K562 (cell line): ENCODE results near the gene COX7A1. TPM values are rescaled to one million over a fixed set of nuclear protein-coding genes. Genes with fewer than 3 reads are reported as not detected.

Experiments used
- ATAC-seq: fragments of 200-7000 bp; cut with Tn5 transposase; 3 replicates; pipeline ENCODE4 v1.9.1; 2020; ENCODE audit warnings: moderate library complexity
- BruUV-seq: library from RNA; stranded (reverse); fragments of 400-500 nt; replicated peaks from 2 replicates; lab custom pipeline; 2021; lab: Mats Ljungman, UMichigan
- CTCF ChIA-PET: fragments of 300-600 bp; formaldehyde crosslinking; extraction: SDS; loops from one replicate; lab custom pipeline; 2021; ENCODE audit warnings: low intra/inter-chr PET ratio; lab: Yijun Ruan, JAX
- POLR2A ChIA-PET: fragments of 300-600, 350-650 bp; sonication (Branson Sonifier 250); formaldehyde crosslinking; extraction: SDS; loops from one replicate; lab custom pipeline; 2021; ENCODE audit warnings: antibody characterized with exemption, inconsistent platforms; lab: Yijun Ruan, JAX
- DNase-seq, 4 experiments: peaks; one replicate each; pipeline versions ENCODE4 v3.0.0 to v3.0.0-alpha.2; 2011 to 2018; ENCODE audit warnings: low spot score in 3 of 4, mixed read lengths in 3 of 4; ENCODE audit errors: extremely low read depth in 1 of 4
- FAIRE-seq: peaks from 2 replicates; lab custom pipeline; 2011; peaks lifted over from hg19 to GRCh38; lab: Jason Lieb, UNC
- H2AFZ ChIP-seq: 2 replicates; pipeline ENCODE4 v1.6.0; 2011; ENCODE audit warnings: low read depth, low read length, control low read depth, inconsistent platforms
- H3K27ac ChIP-seq: fragments of 200-600 bp; 3 replicates; pipeline ENCODE4 v1.8.0; 2011; ENCODE audit warnings: low read depth, mild to moderate bottlenecking, control low read depth, inconsistent platforms, low read length, moderate library complexity, mixed read lengths; ENCODE audit errors: extremely low read depth
- H3K27me3 ChIP-seq, 2 experiments: fragments of 300-600 bp in 1 of 2; 2 replicates in 1 of 2; 3 replicates in 1 of 2; pipeline versions ENCODE4 v1.6.0 to v1.8.0; 2011; ENCODE audit warnings: inconsistent platforms in 2 of 2, low read length in 2 of 2, mild to moderate bottlenecking in 1 of 2, mixed read lengths in 1 of 2, moderate library complexity in 1 of 2; ENCODE audit not compliant: control insufficient read depth in 2 of 2, insufficient read depth in 2 of 2
- H3K36me3 ChIP-seq: fragments of 300-600 bp; 3 replicates; pipeline ENCODE4 v1.8.0; 2011; ENCODE audit warnings: mild to moderate bottlenecking, low read length, inconsistent platforms; ENCODE audit not compliant: control insufficient read depth, insufficient read depth
- H3K4me1 ChIP-seq, 2 experiments: fragments of 200-600 bp in 1 of 2; replicated peaks in 1 of 2; 2 replicates in 1 of 2; 3 replicates in 1 of 2; pipeline versions ENCODE4 v1.5.1 to v1.8.0; 2011; ENCODE audit warnings: inconsistent platforms in 2 of 2, low read length in 2 of 2, mild to moderate bottlenecking in 1 of 2, mixed read lengths in 1 of 2, moderate library complexity in 1 of 2; ENCODE audit not compliant: control insufficient read depth in 2 of 2, insufficient read depth in 2 of 2
- H3K4me2 ChIP-seq: 2 replicates; pipeline ENCODE4 v1.6.1; 2011; ENCODE audit warnings: low read length, control low read depth, inconsistent platforms, mixed read lengths; ENCODE audit not compliant: insufficient read depth
- H3K4me3 ChIP-seq: fragments of 200-600 bp; sonication (generic), shearing (Covaris generic); 2 replicates; pipeline ENCODE4 v1.5.1; 2016; ENCODE audit warnings: control low read depth, inconsistent platforms
- H3K79me2 ChIP-seq: fragments of 200-600 bp; 3 replicates; pipeline ENCODE4 v1.8.0; 2011; ENCODE audit warnings: low read length, inconsistent platforms; ENCODE audit not compliant: control insufficient read depth, insufficient read depth
- H3K9ac ChIP-seq, 2 experiments: 2 replicates each; pipeline versions ENCODE4 v1.6.0 to v1.6.1; 2011; ENCODE audit warnings: low read depth in 2 of 2, low read length in 2 of 2, control low read depth in 1 of 2, inconsistent platforms in 1 of 2, mild to moderate bottlenecking in 1 of 2, mixed read lengths in 1 of 2; ENCODE audit not compliant: insufficient read depth in 1 of 2
- H3K9me1 ChIP-seq: one replicate; pipeline ENCODE4 v1.6.0; 2011; ENCODE audit warnings: inconsistent platforms, mild to moderate bottlenecking, low read length, moderate library complexity; ENCODE audit not compliant: control insufficient read depth, insufficient read depth
- H3K9me3 ChIP-seq: replicated peaks from 2 replicates; pipeline ENCODE4 v1.5.1; 2011; ENCODE audit warnings: low read depth, low read length, inconsistent platforms; ENCODE audit not compliant: control insufficient read depth, insufficient read depth
- H4K20me1 ChIP-seq: replicated peaks from 2 replicates; pipeline ENCODE4 v1.6.1; 2011; ENCODE audit warnings: low read length, inconsistent platforms, mixed read lengths; ENCODE audit not compliant: control insufficient read depth, insufficient read depth
- CXXC5 ChIP-seq: fragments of 250-450 bp; sonication (Bioruptor Pico); IDR thresholded peaks from 2 replicates; pipeline ENCODE4 v1.8.0; 2022; ENCODE audit warnings: inconsistent platforms, mild to moderate bottlenecking, moderate library complexity
- FUS ChIP-seq: fragments of 200-400 bp; formaldehyde crosslinking; optimal IDR thresholded peaks from 2 replicates; pipeline ENCODE3; 2017; ENCODE audit warnings: low read depth, low read length
- HNRNPUL1 ChIP-seq: fragments of 200-400 bp; formaldehyde crosslinking; IDR thresholded peaks from 2 replicates; pipeline ENCODE4 v1.6.1; 2017; ENCODE audit warnings: low read length
- POLR2AphosphoS2 ChIP-seq: IDR thresholded peaks from 2 replicates; pipeline ENCODE4 v1.6.1; 2012; ENCODE audit warnings: low read length, improper control_type of control experiment
- PTTG1 ChIP-seq: fragments of 450-650 bp; IDR thresholded peaks from 2 replicates; pipeline ENCODE4 v1.6.1; 2016; ENCODE audit warnings: low read depth, mild to moderate bottlenecking, missing genetic modification characterization, missing compliant biosample characterization
- RFX7 ChIP-seq: fragments of 250-450 bp; sonication (Bioruptor Pico); IDR thresholded peaks from 2 replicates; pipeline ENCODE4 v1.5.1; 2021; ENCODE audit warnings: mild to moderate bottlenecking
- SAP30 ChIP-seq: fragments of 200-600 bp; sonication (generic); IDR thresholded peaks from 2 replicates; pipeline ENCODE4 v1.6.1; 2012; ENCODE audit warnings: borderline replicate concordance, low read depth, mild to moderate bottlenecking, moderate library complexity, low read length, control low read depth, inconsistent platforms; ENCODE audit not compliant: insufficient read depth, poor library complexity, severe bottlenecking
- SMARCC2 ChIP-seq: fragments of 450-650 bp; IDR thresholded peaks from 2 replicates; pipeline ENCODE4 v1.6.1; 2017; ENCODE audit warnings: antibody characterized with exemption, moderate library complexity, mild to moderate bottlenecking, low read depth
- TBL1XR1 ChIP-seq, 2 experiments: IDR thresholded peaks; 2 replicates each; pipeline ENCODE4 v1.6.1; 2012; ENCODE audit warnings: improper control_type of control experiment in 2 of 2, low read length in 2 of 2, mild to moderate bottlenecking in 1 of 2
- TRIM24 ChIP-seq, 2 experiments: fragments of 450-650 bp; IDR thresholded peaks; 2 replicates each; pipeline ENCODE4 v1.6.1; 2016
- U2AF1 ChIP-seq: fragments of 200-400 bp; formaldehyde crosslinking; optimal IDR thresholded peaks from 2 replicates; pipeline ENCODE3; 2017; ENCODE audit warnings: mild to moderate bottlenecking, low read depth, low read length, moderate library complexity
- ZNF212 ChIP-seq: fragments of 450-650 bp; formaldehyde crosslinking; IDR thresholded peaks from 2 replicates; pipeline ENCODE4 v1.4.0; 2020; ENCODE audit warnings: mild to moderate bottlenecking
- ZNF766 ChIP-seq: fragments of 200-800 bp; sonication (Bioruptor generic); conservative IDR thresholded peaks from 2 replicates; pipeline ENCODE4 v1.6.1; 2016; ENCODE audit warnings: missing genetic modification characterization, missing compliant biosample characterization
- WGBS: fragments of 100-300 bp; shearing (Covaris generic); methylation state at CpG from one replicate; pipeline ENCODE4 v1.1.6; 2016; ENCODE audit warnings: low coverage, mixed read lengths; ENCODE audit not compliant: insufficient coverage; ENCODE audit errors: missing lambda C conversion rate; 5-methylcytosine and 5-hydroxymethylcytosine counted together
- in situ Hi-C: fragments of 300-500 bp; cut with MboI; formaldehyde crosslinking; loops from 4 replicates; pipeline ENCODE4 v1.15.0; 2018; ENCODE audit warnings: inconsistent platforms, mixed read lengths
- intact Hi-C: fragments of 100-400 bp; cut with micrococcal nuclease; formaldehyde crosslinking; loops from 2 replicates; pipeline ENCODE4 v1.14.2; 2022
- polyA plus RNA-seq, 8 experiments: library from polyadenylated mRNA; depleted of rRNA in 4 of 8; stranded (reverse) in 5 of 8; unstranded in 3 of 8; fragments of >200 nt; fragmentation: Nextera tagmentation in 2 of 8; fragmentation: Illumina TruSeq in 1 of 8; extraction: Ambion mirVana in 2 of 8; extraction: Trizol in 1 of 8; gene quantifications; 2 replicates each; pipeline versions ENCODE4 v1.2.1 to v1.2.3, GENCODE V29; 2011 to 2014; ENCODE audit warnings: inconsistent platforms in 1 of 8, missing spikeins in 1 of 8
- total RNA-seq, 7 experiments: library from RNA; depleted of rRNA in 6 of 7; stranded (reverse); fragments of >200 nt in 6 of 7; fragmentation: Illumina TruSeq in 2 of 7; extraction: Trizol in 2 of 7; gene quantifications; 2 replicates each; pipeline versions ENCODE4 v1.2.1 to v1.2.3, GENCODE V29; 2011 to 2021; ENCODE audit warnings: low replicate concordance in 1 of 7
- TF ChIP-seq, protein P1 (sequence below): fragments of 450-650 bp; IDR thresholded peaks from 2 replicates; pipeline ENCODE4 v1.6.1; 2016; ENCODE audit warnings: borderline replicate concordance
- TF ChIP-seq, protein P2 (sequence below): fragments of 200-800 bp; sonication (Bioruptor generic); IDR thresholded peaks from 2 replicates; pipeline ENCODE4 v1.6.1; 2017; ENCODE audit warnings: missing genetic modification characterization, missing compliant biosample characterization
- TF ChIP-seq, protein P3 (sequence below): fragments of 250-450 bp; sonication (Bioruptor Pico); IDR thresholded peaks from 2 replicates; pipeline ENCODE4 v1.8.0; 2021; ENCODE audit warnings: moderate library complexity, mild to moderate bottlenecking, inconsistent platforms

The COX7A1 gene
- total and polyA plus RNA-seq, 9 of the 15 experiments (the other 6 are each of a cell fraction or from before 2014, with no cell fraction given) = 0.08 TPM; not detected in 8

DNA sequence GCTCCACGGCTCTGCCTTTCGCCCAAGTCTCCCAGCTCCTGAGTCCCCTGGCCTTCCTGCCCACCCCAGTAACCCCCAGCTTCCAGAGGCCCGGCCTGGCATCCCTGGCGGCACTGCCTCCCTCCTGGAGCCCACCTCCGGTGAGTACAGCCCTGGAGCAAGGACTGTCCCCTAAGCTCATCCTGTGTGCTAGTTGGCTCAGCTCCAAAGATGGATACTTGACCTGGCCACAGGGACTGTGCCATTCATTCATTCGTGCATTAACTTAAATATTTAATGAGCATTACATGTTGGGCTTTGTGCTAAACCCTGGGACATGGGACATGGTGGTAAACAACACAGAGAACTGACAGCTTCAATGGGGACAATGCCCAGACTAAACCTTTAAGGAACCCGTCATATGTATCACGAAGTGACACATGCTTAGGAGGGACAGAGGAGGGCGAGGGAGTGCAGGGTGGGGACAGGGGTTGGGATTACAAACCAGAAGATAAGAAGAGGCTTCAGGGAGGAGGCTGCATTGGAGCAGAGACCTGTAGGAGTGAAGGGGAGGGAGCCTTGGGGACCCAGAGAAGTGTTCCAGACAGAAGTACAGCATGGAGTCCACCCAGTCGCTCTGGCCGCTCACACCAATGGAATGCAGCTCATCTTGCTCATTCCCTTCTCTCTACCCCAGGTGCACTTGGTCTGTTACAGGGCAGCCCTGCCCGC, 48.2 kb downstream of the COX7A1 start:
- FAIRE-seq (peak; percentile 97), ATAC-seq (peak; percentile 93), DNase-seq (peak; percentile 69 to 90 (median 82))
- peak overlapping the region; percentile 20 to 84; a peak in 3 of 4 replicates for H3K9ac ChIP-seq
- peak overlapping the region; percentile 31; the same call in 1 of the 3 replicates for H3K27ac ChIP-seq
- peaks cover 8% of the 10 kb centered on the region for H3K9me1 ChIP-seq
- CTCF ChIA-PET = no interaction called here
- in situ Hi-C loops (no loop called here), intact Hi-C loops (no loop called here)
- H4K20me1 ChIP-seq = no peaks in the 10 kb centered on the region
- no peak overlapping the region for H2AFZ ChIP-seq
- POLR2A ChIA-PET = interaction anchor here (0.6 to 3.5 kb wide), 7 partner anchors 9 to 53 kb away, joined by 3 to 10 read pairs (median 4); partner anchors contain the start of gene POLR2I
- BruUV-seq = no TSS peak
- H3K79me2 ChIP-seq = no peaks in the 10 kb centered on the region
- H3K9me3 ChIP-seq = no peaks in the 10 kb centered on the region
- no peak overlapping the region for H3K4me3 ChIP-seq
- H3K4me1 ChIP-seq = peaks cover 15 to 54% of the 10 kb centered on the region in 2 experiments; a peak in 4 of 5 replicates
- H3K36me3 ChIP-seq = peaks cover 78% of the 10 kb centered on the region
- 44% methylated on average over 12 of the region's 12 CpGs for WGBS
- no peaks in the 10 kb centered on the region for H3K27me3 ChIP-seq
- H3K4me2 ChIP-seq = peak overlapping the region; percentile 60; the same call in 1 of the 2 replicates
- TF ChIP-seq PTTG1 (tag) (no peak), ZNF766 (CRISPR knock-in tag) (peak; percentile 72), SAP30 (no peak), HNRNPUL1 (no peak), TBL1XR1 (IDR thresholded peaks at IDR 0.05; ENCODE audit: low read length in 2 of 2) (0 out of 4 replicates have a peak, but pooled peaks of 1 of the 2 experiments have one; percentile 16), CXXC5 (CRISPR knock-in tag) (0 out of 2 replicates have a peak, but pooled peaks have one; percentile 26), FUS (no peak), RFX7 (CRISPR knock-in tag) (no peak), U2AF1 (no peak), TRIM24 (IDR thresholded peaks at IDR 0.05) (peak in 1 of 2 experiments; percentile 35; a peak in 1 of 4 replicates), SMARCC2 (no peak; the same call in 1 of the 2 replicates), ZNF212 (CRISPR knock-in tag) (no peak), POLR2AphosphoS2 (peak; percentile 44; the same call in 1 of the 2 replicates)
- TF ChIP-seq, protein P1, sequence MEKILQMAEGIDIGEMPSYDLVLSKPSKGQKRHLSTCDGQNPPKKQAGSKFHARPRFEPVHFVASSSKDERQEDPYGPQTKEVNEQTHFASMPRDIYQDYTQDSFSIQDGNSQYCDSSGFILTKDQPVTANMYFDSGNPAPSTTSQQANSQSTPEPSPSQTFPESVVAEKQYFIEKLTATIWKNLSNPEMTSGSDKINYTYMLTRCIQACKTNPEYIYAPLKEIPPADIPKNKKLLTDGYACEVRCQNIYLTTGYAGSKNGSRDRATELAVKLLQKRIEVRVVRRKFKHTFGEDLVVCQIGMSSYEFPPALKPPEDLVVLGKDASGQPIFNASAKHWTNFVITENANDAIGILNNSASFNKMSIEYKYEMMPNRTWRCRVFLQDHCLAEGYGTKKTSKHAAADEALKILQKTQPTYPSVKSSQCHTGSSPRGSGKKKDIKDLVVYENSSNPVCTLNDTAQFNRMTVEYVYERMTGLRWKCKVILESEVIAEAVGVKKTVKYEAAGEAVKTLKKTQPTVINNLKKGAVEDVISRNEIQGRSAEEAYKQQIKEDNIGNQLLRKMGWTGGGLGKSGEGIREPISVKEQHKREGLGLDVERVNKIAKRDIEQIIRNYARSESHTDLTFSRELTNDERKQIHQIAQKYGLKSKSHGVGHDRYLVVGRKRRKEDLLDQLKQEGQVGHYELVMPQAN = peak; percentile 50; the same call in 1 of the 2 replicates
- TF ChIP-seq, protein P2, sequence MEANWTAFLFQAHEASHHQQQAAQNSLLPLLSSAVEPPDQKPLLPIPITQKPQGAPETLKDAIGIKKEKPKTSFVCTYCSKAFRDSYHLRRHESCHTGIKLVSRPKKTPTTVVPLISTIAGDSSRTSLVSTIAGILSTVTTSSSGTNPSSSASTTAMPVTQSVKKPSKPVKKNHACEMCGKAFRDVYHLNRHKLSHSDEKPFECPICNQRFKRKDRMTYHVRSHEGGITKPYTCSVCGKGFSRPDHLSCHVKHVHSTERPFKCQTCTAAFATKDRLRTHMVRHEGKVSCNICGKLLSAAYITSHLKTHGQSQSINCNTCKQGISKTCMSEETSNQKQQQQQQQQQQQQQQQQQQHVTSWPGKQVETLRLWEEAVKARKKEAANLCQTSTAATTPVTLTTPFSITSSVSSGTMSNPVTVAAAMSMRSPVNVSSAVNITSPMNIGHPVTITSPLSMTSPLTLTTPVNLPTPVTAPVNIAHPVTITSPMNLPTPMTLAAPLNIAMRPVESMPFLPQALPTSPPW (CRISPR knock-in tag) = peak; percentile 77
- TF ChIP-seq, protein P3, sequence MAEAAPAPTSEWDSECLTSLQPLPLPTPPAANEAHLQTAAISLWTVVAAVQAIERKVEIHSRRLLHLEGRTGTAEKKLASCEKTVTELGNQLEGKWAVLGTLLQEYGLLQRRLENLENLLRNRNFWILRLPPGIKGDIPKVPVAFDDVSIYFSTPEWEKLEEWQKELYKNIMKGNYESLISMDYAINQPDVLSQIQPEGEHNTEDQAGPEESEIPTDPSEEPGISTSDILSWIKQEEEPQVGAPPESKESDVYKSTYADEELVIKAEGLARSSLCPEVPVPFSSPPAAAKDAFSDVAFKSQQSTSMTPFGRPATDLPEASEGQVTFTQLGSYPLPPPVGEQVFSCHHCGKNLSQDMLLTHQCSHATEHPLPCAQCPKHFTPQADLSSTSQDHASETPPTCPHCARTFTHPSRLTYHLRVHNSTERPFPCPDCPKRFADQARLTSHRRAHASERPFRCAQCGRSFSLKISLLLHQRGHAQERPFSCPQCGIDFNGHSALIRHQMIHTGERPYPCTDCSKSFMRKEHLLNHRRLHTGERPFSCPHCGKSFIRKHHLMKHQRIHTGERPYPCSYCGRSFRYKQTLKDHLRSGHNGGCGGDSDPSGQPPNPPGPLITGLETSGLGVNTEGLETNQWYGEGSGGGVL (CRISPR knock-in tag) = no peak
